GM23338 (cell line): ENCODE measurements around the gene MMP15. TPM values are rescaled to one million over a fixed set of nuclear protein-coding genes. Genes with fewer than 3 reads are reported as not detected.
A peak's percentile ranks its signal among the peaks of the same experiment; 100 is the strongest.

ENCODE experiments used
- ATAC-seq: fragments of 200-7000 bp; cut with Tn5 transposase; 3 replicates; pipeline ENCODE4 v1.9.1; 2020
- DNase-seq: peaks from one replicate; pipeline ENCODE4 v3.0.0-alpha.2; 2015; ENCODE audit warnings: low spot score
- H2AFZ ChIP-seq: fragments of 200-600 bp; sonication (generic); 2 replicates; pipeline ENCODE4 v1.8.0; 2016; ENCODE audit warnings: antibody characterized with exemption, mild to moderate bottlenecking, moderate library complexity
- H3F3A ChIP-seq: fragments of 200-600 bp; sonication (generic); replicated peaks from 2 replicates; pipeline ENCODE4 v1.8.0; 2017; ENCODE audit warnings: antibody characterized with exemption, mixed run types, low read depth
- H3K27ac ChIP-seq: fragments of 200-600 bp; sonication (generic); 2 replicates; pipeline ENCODE4 v1.6.1; 2016; ENCODE audit warnings: low read depth
- H3K27me3 ChIP-seq: fragments of 200-600 bp; sonication (generic); 2 replicates; pipeline ENCODE4 v1.8.0; 2016; ENCODE audit warnings: mild to moderate bottlenecking, mixed run types, moderate library complexity; ENCODE audit not compliant: insufficient read depth
- H3K36me3 ChIP-seq: fragments of 200-600 bp; sonication (generic); 2 replicates; pipeline ENCODE4 v1.8.0; 2016; ENCODE audit warnings: mild to moderate bottlenecking; ENCODE audit not compliant: insufficient read depth
- H3K4me1 ChIP-seq: fragments of 200-600 bp; sonication (generic); 2 replicates; pipeline ENCODE4 v1.8.0; 2016; ENCODE audit warnings: mild to moderate bottlenecking, moderate library complexity; ENCODE audit not compliant: insufficient read depth
- H3K4me2 ChIP-seq: fragments of 200-600 bp; sonication (generic); 2 replicates; pipeline ENCODE4 v1.7.1; 2017; ENCODE audit warnings: mixed run types
- H3K4me3 ChIP-seq: fragments of 200-600 bp; sonication (generic); 2 replicates; pipeline ENCODE4 v1.6.1; 2016; ENCODE audit warnings: mixed run types
- H3K79me2 ChIP-seq: fragments of 200-600 bp; sonication (generic); replicated peaks from 2 replicates; pipeline ENCODE4 v1.8.0; 2017; ENCODE audit warnings: mild to moderate bottlenecking; ENCODE audit not compliant: insufficient read depth
- H3K9me2 ChIP-seq: fragments of 200-600 bp; sonication (generic); 2 replicates; pipeline ENCODE4 v1.8.0; 2017; ENCODE audit not compliant: insufficient read depth
- H4K20me1 ChIP-seq: fragments of 200-600 bp; sonication (generic); replicated peaks from 2 replicates; pipeline ENCODE4 v1.8.0; 2017; ENCODE audit warnings: mild to moderate bottlenecking; ENCODE audit not compliant: insufficient read depth
- H3K27ac Mint-ChIP-seq: 2 replicates; pipeline ENCODE4 v1.8.0; 2020; ENCODE audit warnings: inconsistent platforms, mild to moderate bottlenecking, moderate library complexity, mixed read lengths
- H3K27me3 Mint-ChIP-seq: 3 replicates; pipeline ENCODE4 v1.8.0; 2022; ENCODE audit warnings: low read depth, mild to moderate bottlenecking, moderate library complexity, mixed read lengths, inconsistent platforms; ENCODE audit not compliant: insufficient read depth, poor library complexity
- H3K36me3 Mint-ChIP-seq: 3 replicates; pipeline ENCODE4 v1.8.0; 2021; ENCODE audit warnings: low read depth, mild to moderate bottlenecking, inconsistent platforms, moderate library complexity, mixed read lengths
- H3K4me1 Mint-ChIP-seq: 3 replicates; pipeline ENCODE4 v1.8.0; 2020; ENCODE audit warnings: mild to moderate bottlenecking, inconsistent platforms, mixed read lengths
- H3K4me3 Mint-ChIP-seq: 3 replicates; pipeline ENCODE4 v1.8.0; 2021; ENCODE audit warnings: moderate library complexity, mild to moderate bottlenecking, inconsistent platforms, mixed read lengths
- H3K9me3 Mint-ChIP-seq: 3 replicates; pipeline ENCODE4 v1.8.0; 2020; ENCODE audit warnings: moderate library complexity, mild to moderate bottlenecking, inconsistent platforms, mixed read lengths
- CREB1 ChIP-seq: fragments of 250-450 bp; sonication (Bioruptor Pico); IDR thresholded peaks from 2 replicates; pipeline ENCODE4 v1.5.0; 2020; ENCODE audit warnings: low read depth, mild to moderate bottlenecking, moderate library complexity
- ETS1 ChIP-seq: IDR thresholded peaks from 2 replicates; pipeline ENCODE4 v1.6.1; 2016; ENCODE audit warnings: antibody characterized with exemption
- EZH2phosphoT487 ChIP-seq: fragments of 200-600 bp; sonication (generic); IDR thresholded peaks from one replicate; pipeline ENCODE4 v1.8.1; 2018; ENCODE audit warnings: antibody characterized with exemption; ENCODE audit not compliant: unreplicated experiment
- STAT1 ChIP-seq: IDR thresholded peaks from one replicate; pipeline ENCODE4 v1.6.1; 2016; ENCODE audit warnings: antibody characterized with exemption; ENCODE audit not compliant: unreplicated experiment
- ZNF114 ChIP-seq: fragments of 250-450 bp; sonication (Bioruptor Pico); IDR thresholded peaks from 2 replicates; pipeline ENCODE4 v1.5.0; 2020; ENCODE audit warnings: mild to moderate bottlenecking, moderate library complexity
- ZNF331 ChIP-seq: fragments of 250-450 bp; sonication (Bioruptor Pico); IDR thresholded peaks from 2 replicates; pipeline ENCODE4 v1.5.0; 2020; ENCODE audit warnings: low read depth, mild to moderate bottlenecking, moderate library complexity
- ZNF462 ChIP-seq: fragments of 250-450 bp; sonication (Bioruptor Pico); IDR thresholded peaks from 2 replicates; pipeline ENCODE4 v1.5.0; 2020; ENCODE audit warnings: mild to moderate bottlenecking, moderate library complexity
- polyA plus RNA-seq: library from polyadenylated mRNA; unstranded; fragments of >200 nt; fragmentation: Nextera tagmentation; extraction: Ambion mirVana; gene quantifications from 2 replicates; pipeline ENCODE4 v1.2.1, GENCODE V29; 2016
- total RNA-seq: library from RNA; depleted of rRNA; stranded (reverse); fragments of >200 nt; shearing (Covaris generic); gene quantifications from 2 replicates; pipeline ENCODE4 v1.2.3, GENCODE V29; 2014

Gene MMP15
- total and polyA plus RNA-seq, 2 experiments from 2014 or later = 10.9 to 79.1 TPM

- Histone ChIP-seq H3K4me2 (peak overlapping the region; percentile 94), H3K4me1 (peaks cover 47% of the 10 kb centered on the region), H3K79me2 (peaks cover 39% of the 10 kb centered on the region), H3K4me3 (peak overlapping the region; percentile 96), H3F3A (peaks cover 9% of the 10 kb centered on the region; the same call in 1 of the 2 replicates), H2AFZ (no peak overlapping the region), H3K27ac (peak overlapping the region; percentile 79; the same call in 1 of the 2 replicates), H3K9me2 (no peaks in the 10 kb centered on the region), H3K27me3 (peaks cover 5% of the 10 kb centered on the region; the same call in 1 of the 2 replicates), H3K36me3 (no peaks in the 10 kb centered on the region; the same call in 1 of the 2 replicates), H4K20me1 (peaks cover 2% of the 10 kb centered on the region; the same call in 1 of the 2 replicates)
- Mint-ChIP-seq H3K4me3 (peak overlapping the region; percentile 76), H3K27ac (no peak overlapping the region), H3K27me3 (peaks cover 14% of the 10 kb centered on the region), H3K4me1 (peaks cover 57% of the 10 kb centered on the region), H3K36me3 (peaks cover 9% of the 10 kb centered on the region; the same call in 2 of the 3 replicates), H3K9me3 (no peaks in the 10 kb centered on the region)
- ATAC-seq (peak; percentile 49), DNase-seq (peak; percentile 88)
- TF ChIP-seq ZNF114 (no peak), ZNF462 (CRISPR knock-in tag) (no peak), EZH2phosphoT487 (no peak), STAT1 (no peak), CREB1 (no peak), ZNF331 (no peak), ETS1 (no peak)
Observed at GRCh38 chr16:58027161-58027915, 1.8 kb downstream of the MMP15 start.
